IPS-18a (cell line): Measurements from ENCODE around the gene C16orf92.

Source experiments
- H3K27ac ChIP-seq: one replicate; pipeline ENCODE4 v1.5.1; 2013; ENCODE audit warnings: low read length
- H3K27me3 ChIP-seq: one replicate; pipeline ENCODE4 v1.6.1; 2013; ENCODE audit warnings: mild to moderate bottlenecking, low read length; ENCODE audit not compliant: control insufficient read depth, insufficient read depth
- H3K36me3 ChIP-seq: one replicate; pipeline ENCODE4 v1.6.1; 2013; ENCODE audit warnings: low read depth, low read length; ENCODE audit not compliant: control insufficient read depth
- H3K4me1 ChIP-seq: one replicate; pipeline ENCODE4 v1.6.1; 2013; ENCODE audit warnings: low read depth, low read length; ENCODE audit not compliant: control insufficient read depth
- H3K4me3 ChIP-seq: one replicate; pipeline ENCODE4 v1.5.1; 2013; ENCODE audit warnings: low read length
- H3K9ac ChIP-seq: one replicate; pipeline ENCODE4 v1.6.1; 2013; ENCODE audit warnings: mild to moderate bottlenecking, low read length, moderate library complexity
- H3K9me3 ChIP-seq: one replicate; pipeline ENCODE4 v1.6.1; 2013; ENCODE audit warnings: low read depth, low read length; ENCODE audit not compliant: control insufficient read depth

Gene C16orf92

GRCh38 chr16:30022887-30023286 is at the start of gene C16orf92:
Gene C16orf92, plus strand, starts transcription at chr16:30023198. Its CDS starts 143 bp downstream, at chr16:30023341.
- H3K27me3 ChIP-seq: no peaks in the 10 kb centered on the region
- no peaks in the 10 kb centered on the region for H3K36me3 ChIP-seq
- H3K9ac ChIP-seq: no peak within 1 kb of the TSS

GRCh38 chr16:29973384-29974246 is 49.4 kb upstream of the C16orf92 start, which contains the start of gene TAOK2:
Gene TAOK2, plus strand, starts transcription at chr16:29973868. Its CDS starts 3,905 bp downstream, at chr16:29977773.
- peaks cover 14% of the 10 kb centered on the region for H3K27me3 ChIP-seq
- H3K9me3 ChIP-seq: peaks cover 6% of the 10 kb centered on the region
- peak within 1 kb of the TSS; percentile 91 for H3K4me3 ChIP-seq
- peak within 1 kb of the TSS; percentile 75 for H3K9ac ChIP-seq
- no peak within 1 kb of the TSS for H3K27ac ChIP-seq
- peaks cover 10% of the 10 kb centered on the region for H3K36me3 ChIP-seq
- peaks cover 23% of the 10 kb centered on the region for H3K4me1 ChIP-seq

More at GRCh38 chr16:30022887-30023286, at the start of gene C16orf92:
- Histone ChIP-seq H3K4me3 (no peak within 1 kb of the TSS), H3K27ac (no peak within 1 kb of the TSS), H3K9me3 (no peaks in the 10 kb centered on the region), H3K4me1 (no peaks in the 10 kb centered on the region)

GRCh38 chr16:29974291-29975133 is 48.5 kb upstream of the C16orf92 start:
- peaks cover 14% of the 10 kb centered on the region for H3K27me3 ChIP-seq
- peak overlapping the region; percentile 91 for H3K4me3 ChIP-seq
- H3K9me3 ChIP-seq: peaks cover 6% of the 10 kb centered on the region
- peaks cover 23% of the 10 kb centered on the region for H3K4me1 ChIP-seq
- H3K27ac ChIP-seq: no peak overlapping the region
- peak overlapping the region; percentile 75 for H3K9ac ChIP-seq
- peaks cover 19% of the 10 kb centered on the region for H3K36me3 ChIP-seq

GRCh38 chr16:29975134-29975538 is 47.9 kb upstream of the C16orf92 start:
- Histone ChIP-seq H3K9me3 (peaks cover 6% of the 10 kb centered on the region), H3K4me3 (peak overlapping the region; percentile 91), H3K9ac (no peak overlapping the region), H3K27ac (no peak overlapping the region), H3K4me1 (peaks cover 23% of the 10 kb centered on the region), H3K36me3 (peaks cover 26% of the 10 kb centered on the region), H3K27me3 (peaks cover 14% of the 10 kb centered on the region)

- Histone ChIP-seq H3K36me3 (peaks cover 32% of the 10 kb centered on the region), H3K9ac (no peak overlapping the region), H3K4me3 (peak overlapping the region; percentile 91), H3K9me3 (peaks cover 6% of the 10 kb centered on the region), H3K27me3 (peaks cover 14% of the 10 kb centered on the region), H3K4me1 (peaks cover 23% of the 10 kb centered on the region), H3K27ac (no peak overlapping the region)
These were observed 47.0 kb upstream of the C16orf92 start for GRCh38 chr16:29975811-29976511.

- no peak overlapping the region for H3K27ac ChIP-seq
- H3K4me1 ChIP-seq: peaks cover 23% of the 10 kb centered on the region
- H3K27me3 ChIP-seq: peaks cover 8% of the 10 kb centered on the region
- peaks cover 44% of the 10 kb centered on the region for H3K36me3 ChIP-seq
- H3K9me3 ChIP-seq: peaks cover 6% of the 10 kb centered on the region
- H3K4me3 ChIP-seq: peak overlapping the region; percentile 1
- H3K9ac ChIP-seq: no peak overlapping the region
These were observed 45.8 kb upstream of the C16orf92 start for GRCh38 chr16:29977063-29977825.

GRCh38 chr16:29978081-29978480 is 44.9 kb upstream of the C16orf92 start:
- Histone ChIP-seq H3K9me3 (peaks cover 1% of the 10 kb centered on the region), H3K4me3 (no peak overlapping the region), H3K27ac (no peak overlapping the region), H3K36me3 (peaks cover 52% of the 10 kb centered on the region), H3K4me1 (peaks cover 23% of the 10 kb centered on the region), H3K9ac (no peak overlapping the region), H3K27me3 (peaks cover under 1% of the 10 kb centered on the region)

- Histone ChIP-seq H3K9ac (no peak overlapping the region), H3K9me3 (no peaks in the 10 kb centered on the region), H3K4me1 (peaks cover 23% of the 10 kb centered on the region), H3K36me3 (peaks cover 59% of the 10 kb centered on the region), H3K27ac (no peak overlapping the region), H3K4me3 (no peak overlapping the region), H3K27me3 (no peaks in the 10 kb centered on the region)
These were observed 44.3 kb upstream of the C16orf92 start for GRCh38 chr16:29978564-29979270.

- Histone ChIP-seq H3K4me3 (no peak overlapping the region), H3K27me3 (no peaks in the 10 kb centered on the region), H3K4me1 (no peaks in the 10 kb centered on the region), H3K9ac (no peak overlapping the region), H3K36me3 (peaks cover 92% of the 10 kb centered on the region), H3K27ac (no peak overlapping the region), H3K9me3 (no peaks in the 10 kb centered on the region)
These were observed 40.2 kb upstream of the C16orf92 start for GRCh38 chr16:29982560-29983419.
